ENCODE results near the gene PYGB.

PYGB gene

DNA sequence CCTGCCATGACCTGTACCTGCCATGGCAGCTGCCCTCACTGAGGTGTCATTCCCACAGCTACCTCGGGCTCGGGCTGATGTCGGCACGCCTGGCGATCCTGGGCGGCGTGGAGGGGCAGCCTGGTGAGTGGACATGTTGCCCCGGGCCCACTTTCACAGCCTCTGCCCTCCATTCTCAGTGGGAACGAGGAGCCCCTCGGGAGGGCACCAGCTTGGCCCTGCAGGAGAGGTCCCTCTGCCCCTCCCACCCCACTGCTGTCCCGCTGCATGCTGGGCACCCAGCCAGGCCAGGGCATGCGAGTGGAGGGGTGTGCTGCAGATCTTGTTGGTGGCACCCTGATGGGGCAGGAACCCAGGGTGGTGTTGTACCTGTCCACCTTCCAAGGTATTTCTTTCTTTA lies 29.4 kb upstream of the PYGB start:
- TF ChIP-seq ZIC2 (tag by site-specific recombination; IDR thresholded peaks at IDR 0.05) (peak; percentile 85), ZBTB21 (tag by site-specific recombination; IDR thresholded peaks at IDR 0.05) (no peak)
- Histone ChIP-seq H3K4me1 (ENCODE audit: control insufficient read depth, insufficient read depth, low read length) (no peaks in the 10 kb centered on the region), H3K36me3 (ENCODE audit: control insufficient read depth in 2 of 2, insufficient read depth in 1 of 2, low read length in 2 of 2) (peaks cover 7 to 77% of the 10 kb centered on the region in 2 experiments; a peak in 2 of 3 replicates), H3K9me3 (ENCODE audit: control insufficient read depth, insufficient read depth, low read depth, low read length) (no peaks in the 10 kb centered on the region), H3K27ac (ENCODE audit: extremely low read depth, low read depth, low read length) (no peak overlapping the region), H3K4me3 (ENCODE audit: low read depth, low read length) (no peak overlapping the region)
- POLR2A ChIA-PET = no interaction called here
- CTCF ChIA-PET = interaction anchor here (0.9 kb wide), 1 partner anchor 79 kb away, joined by 4 read pairs; no protein-coding TSS in a partner anchor

DNA sequence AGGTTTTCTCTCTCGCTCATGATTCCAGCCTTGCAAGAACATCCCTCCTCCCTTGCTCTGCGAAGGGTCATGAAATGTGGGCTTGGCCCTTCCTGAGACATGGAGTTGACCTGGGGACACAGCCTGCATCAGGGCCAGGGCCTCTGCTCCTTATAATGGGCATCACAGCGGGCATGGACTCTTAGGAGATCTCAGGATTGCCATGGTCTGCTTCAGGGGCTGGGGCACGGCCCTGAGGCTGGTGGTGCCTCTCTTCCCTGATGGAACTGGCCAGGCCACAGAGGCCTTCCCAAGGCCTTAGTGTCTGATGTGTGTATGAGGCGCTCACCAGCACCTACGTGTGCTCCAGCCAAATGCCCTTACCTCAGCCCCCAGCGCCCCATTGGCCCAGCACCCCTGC lies 28.5 kb upstream of the PYGB start:
- Histone ChIP-seq H3K4me1 (ENCODE audit: control insufficient read depth, insufficient read depth, low read length) (no peaks in the 10 kb centered on the region), H3K27ac (ENCODE audit: extremely low read depth, low read depth, low read length) (no peak overlapping the region), H3K36me3 (ENCODE audit: control insufficient read depth in 2 of 2, insufficient read depth in 1 of 2, low read length in 2 of 2) (peaks cover 4 to 71% of the 10 kb centered on the region in 2 experiments; a peak in 2 of 3 replicates), H3K4me3 (ENCODE audit: low read depth, low read length) (no peak overlapping the region), H3K9me3 (ENCODE audit: control insufficient read depth, insufficient read depth, low read depth, low read length) (no peaks in the 10 kb centered on the region)
- CTCF ChIA-PET = interaction anchor here (0.6 to 0.7 kb wide), 2 partner anchors 183 to 222 kb away, joined by 3 to 6 read pairs; no protein-coding TSS in a partner anchor
- no peak for TF ChIP-seq ZNF654 (tag by site-specific recombination; IDR thresholded peaks at IDR 0.05; ENCODE audit: low read depth)
- TF ChIP-seq SCRT2 (tag by site-specific recombination; IDR thresholded peaks at IDR 0.05) = no peak
- no peak for TF ChIP-seq ZFP37 (tag by site-specific recombination; IDR thresholded peaks at IDR 0.05)
- TF ChIP-seq SP3 (tag by site-specific recombination; IDR thresholded peaks at IDR 0.05) = no peak
- no peak for TF ChIP-seq ZNF19 (tag by site-specific recombination; IDR thresholded peaks at IDR 0.05; ENCODE audit: low read depth)
- no peak for TF ChIP-seq ZNF555 (tag by site-specific recombination; conservative IDR thresholded peaks at IDR 0.05)
- TF ChIP-seq GFI1B (tag by site-specific recombination; IDR thresholded peaks at IDR 0.05) = no peak
- TF ChIP-seq OSR2 (tag by site-specific recombination; IDR thresholded peaks at IDR 0.05) = no peak
- POLR2A ChIA-PET = no interaction called here

DNA sequence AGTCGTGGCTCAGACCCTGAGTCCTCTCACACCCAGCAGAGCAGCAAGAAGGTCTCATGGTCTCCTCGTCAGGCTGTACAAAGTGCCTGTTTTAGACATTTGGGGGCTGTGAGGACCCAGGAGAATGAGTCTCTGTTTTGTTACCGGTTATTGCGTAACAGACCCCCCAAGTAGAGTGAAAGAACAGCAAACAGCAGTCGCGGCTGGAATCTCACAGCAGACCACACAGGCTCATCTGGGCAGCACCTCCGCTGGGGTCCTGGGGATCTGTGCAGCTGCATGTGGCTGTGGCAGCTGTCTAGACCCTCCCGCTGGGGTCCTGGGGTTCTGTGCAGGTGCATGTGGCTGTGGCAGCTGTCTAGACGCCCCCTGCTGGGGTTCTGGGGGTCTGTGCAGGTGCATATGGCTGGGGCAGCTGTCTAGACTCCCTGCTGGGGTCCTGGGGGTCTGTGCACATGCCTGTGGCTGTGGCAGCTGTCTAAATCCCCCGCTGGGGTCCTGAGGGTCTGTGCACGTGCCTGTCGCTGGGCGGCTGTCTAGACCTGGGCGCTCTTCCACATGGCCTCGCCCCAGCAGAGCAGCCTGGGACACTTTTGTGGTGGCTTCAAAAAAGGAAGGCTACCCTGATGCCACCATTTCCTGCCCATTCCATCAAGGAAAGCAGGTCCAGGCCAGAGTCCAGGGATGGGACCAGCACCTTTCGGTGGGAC lies 27.7 kb upstream of the PYGB start:
- Histone ChIP-seq H3K4me3 (ENCODE audit: low read depth, low read length) (no peak overlapping the region), H3K4me1 (ENCODE audit: control insufficient read depth, insufficient read depth, low read length) (no peaks in the 10 kb centered on the region), H3K27ac (ENCODE audit: extremely low read depth, low read depth, low read length) (no peak overlapping the region), H3K9me3 (ENCODE audit: control insufficient read depth, insufficient read depth, low read depth, low read length) (no peaks in the 10 kb centered on the region), H3K36me3 (ENCODE audit: control insufficient read depth in 2 of 2, insufficient read depth in 1 of 2, low read length in 2 of 2) (peaks cover 4 to 67% of the 10 kb centered on the region in 2 experiments; a peak in 2 of 3 replicates)
- ChIA-PET POLR2A (no interaction called here), CTCF (interaction anchor here (0.7 to 1.6 kb wide), 2 partner anchors 13 to 179 kb away, joined by 3 to 7 read pairs; no protein-coding TSS in a partner anchor)
- TF ChIP-seq GLIS1 (tag by site-specific recombination; IDR thresholded peaks at IDR 0.05) (peak; percentile 78), SALL2 (tag by site-specific recombination; IDR thresholded peaks at IDR 0.05; ENCODE audit: borderline replicate concordance) (no peak), ZIC2 (tag by site-specific recombination; IDR thresholded peaks at IDR 0.05) (peak; percentile 96)

DNA sequence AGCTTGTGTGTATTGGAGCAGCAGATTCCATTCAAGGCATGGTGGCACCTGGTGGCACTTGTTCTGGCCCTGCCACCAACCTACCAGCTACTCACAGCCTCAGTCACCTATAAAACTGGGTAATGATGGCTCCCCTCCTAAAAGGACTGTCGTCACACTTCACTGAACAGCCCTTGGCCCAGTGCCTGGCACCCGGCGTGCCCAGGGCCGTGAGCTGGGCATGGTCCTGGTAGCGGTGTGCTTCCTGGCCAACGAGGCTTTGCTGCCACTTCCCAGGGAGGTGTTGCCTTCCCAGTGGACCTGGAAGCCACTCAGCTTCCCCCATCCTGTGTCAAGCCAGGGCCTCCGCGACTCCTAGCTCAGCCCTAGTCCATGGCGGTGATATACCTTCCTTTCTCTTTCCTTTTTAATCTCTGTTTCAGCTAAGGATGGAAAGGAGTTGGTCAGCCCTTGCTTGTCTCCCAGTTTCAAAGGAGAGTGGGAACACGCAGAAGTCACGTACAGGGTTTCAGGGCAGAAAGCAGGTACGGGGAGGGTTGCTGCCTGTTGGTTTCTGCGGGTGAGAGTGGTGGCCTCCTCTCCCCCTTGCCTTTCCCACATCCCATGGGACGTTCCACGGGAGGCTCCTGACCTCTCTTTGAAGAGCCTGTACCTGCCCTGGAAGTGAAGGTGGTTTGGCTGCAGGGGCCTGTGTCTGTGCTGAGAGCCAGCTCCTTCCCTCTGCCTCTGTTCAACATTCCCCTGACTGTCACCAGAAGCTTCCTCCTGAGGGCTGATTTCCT lies 26.9 kb upstream of the PYGB start:
- Histone ChIP-seq H3K9me3 (ENCODE audit: control insufficient read depth, insufficient read depth, low read depth, low read length) (no peaks in the 10 kb centered on the region), H3K36me3 (ENCODE audit: control insufficient read depth in 2 of 2, insufficient read depth in 1 of 2, low read length in 2 of 2) (peaks cover 4 to 67% of the 10 kb centered on the region in 2 experiments; a peak in 2 of 3 replicates), H3K4me1 (ENCODE audit: control insufficient read depth, insufficient read depth, low read length) (no peaks in the 10 kb centered on the region), H3K4me3 (ENCODE audit: low read depth, low read length) (no peak overlapping the region), H3K27ac (ENCODE audit: extremely low read depth, low read depth, low read length) (no peak overlapping the region)
- CTCF ChIA-PET = interaction anchor here (0.7 to 1.6 kb wide), 2 partner anchors 12 to 178 kb away, joined by 3 to 7 read pairs; no protein-coding TSS in a partner anchor
- POLR2A ChIA-PET = interaction anchor here (1.7 kb wide), 1 partner anchor 27 kb away, joined by 4 read pairs; the partner anchor contains the start of gene PYGB
- TF ChIP-seq, protein P1, sequence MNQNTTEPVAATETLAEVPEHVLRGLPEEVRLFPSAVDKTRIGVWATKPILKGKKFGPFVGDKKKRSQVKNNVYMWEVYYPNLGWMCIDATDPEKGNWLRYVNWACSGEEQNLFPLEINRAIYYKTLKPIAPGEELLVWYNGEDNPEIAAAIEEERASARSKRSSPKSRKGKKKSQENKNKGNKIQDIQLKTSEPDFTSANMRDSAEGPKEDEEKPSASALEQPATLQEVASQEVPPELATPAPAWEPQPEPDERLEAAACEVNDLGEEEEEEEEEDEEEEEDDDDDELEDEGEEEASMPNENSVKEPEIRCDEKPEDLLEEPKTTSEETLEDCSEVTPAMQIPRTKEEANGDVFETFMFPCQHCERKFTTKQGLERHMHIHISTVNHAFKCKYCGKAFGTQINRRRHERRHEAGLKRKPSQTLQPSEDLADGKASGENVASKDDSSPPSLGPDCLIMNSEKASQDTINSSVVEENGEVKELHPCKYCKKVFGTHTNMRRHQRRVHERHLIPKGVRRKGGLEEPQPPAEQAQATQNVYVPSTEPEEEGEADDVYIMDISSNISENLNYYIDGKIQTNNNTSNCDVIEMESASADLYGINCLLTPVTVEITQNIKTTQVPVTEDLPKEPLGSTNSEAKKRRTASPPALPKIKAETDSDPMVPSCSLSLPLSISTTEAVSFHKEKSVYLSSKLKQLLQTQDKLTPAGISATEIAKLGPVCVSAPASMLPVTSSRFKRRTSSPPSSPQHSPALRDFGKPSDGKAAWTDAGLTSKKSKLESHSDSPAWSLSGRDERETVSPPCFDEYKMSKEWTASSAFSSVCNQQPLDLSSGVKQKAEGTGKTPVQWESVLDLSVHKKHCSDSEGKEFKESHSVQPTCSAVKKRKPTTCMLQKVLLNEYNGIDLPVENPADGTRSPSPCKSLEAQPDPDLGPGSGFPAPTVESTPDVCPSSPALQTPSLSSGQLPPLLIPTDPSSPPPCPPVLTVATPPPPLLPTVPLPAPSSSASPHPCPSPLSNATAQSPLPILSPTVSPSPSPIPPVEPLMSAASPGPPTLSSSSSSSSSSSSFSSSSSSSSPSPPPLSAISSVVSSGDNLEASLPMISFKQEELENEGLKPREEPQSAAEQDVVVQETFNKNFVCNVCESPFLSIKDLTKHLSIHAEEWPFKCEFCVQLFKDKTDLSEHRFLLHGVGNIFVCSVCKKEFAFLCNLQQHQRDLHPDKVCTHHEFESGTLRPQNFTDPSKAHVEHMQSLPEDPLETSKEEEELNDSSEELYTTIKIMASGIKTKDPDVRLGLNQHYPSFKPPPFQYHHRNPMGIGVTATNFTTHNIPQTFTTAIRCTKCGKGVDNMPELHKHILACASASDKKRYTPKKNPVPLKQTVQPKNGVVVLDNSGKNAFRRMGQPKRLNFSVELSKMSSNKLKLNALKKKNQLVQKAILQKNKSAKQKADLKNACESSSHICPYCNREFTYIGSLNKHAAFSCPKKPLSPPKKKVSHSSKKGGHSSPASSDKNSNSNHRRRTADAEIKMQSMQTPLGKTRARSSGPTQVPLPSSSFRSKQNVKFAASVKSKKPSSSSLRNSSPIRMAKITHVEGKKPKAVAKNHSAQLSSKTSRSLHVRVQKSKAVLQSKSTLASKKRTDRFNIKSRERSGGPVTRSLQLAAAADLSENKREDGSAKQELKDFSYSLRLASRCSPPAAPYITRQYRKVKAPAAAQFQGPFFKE (tag by site-specific recombination; IDR thresholded peaks at IDR 0.05; ENCODE audit: borderline replicate concordance) = no peak
- no peak for TF ChIP-seq ZNF416 (tag by site-specific recombination; IDR thresholded peaks at IDR 0.05)
- TF ChIP-seq, protein P2, sequence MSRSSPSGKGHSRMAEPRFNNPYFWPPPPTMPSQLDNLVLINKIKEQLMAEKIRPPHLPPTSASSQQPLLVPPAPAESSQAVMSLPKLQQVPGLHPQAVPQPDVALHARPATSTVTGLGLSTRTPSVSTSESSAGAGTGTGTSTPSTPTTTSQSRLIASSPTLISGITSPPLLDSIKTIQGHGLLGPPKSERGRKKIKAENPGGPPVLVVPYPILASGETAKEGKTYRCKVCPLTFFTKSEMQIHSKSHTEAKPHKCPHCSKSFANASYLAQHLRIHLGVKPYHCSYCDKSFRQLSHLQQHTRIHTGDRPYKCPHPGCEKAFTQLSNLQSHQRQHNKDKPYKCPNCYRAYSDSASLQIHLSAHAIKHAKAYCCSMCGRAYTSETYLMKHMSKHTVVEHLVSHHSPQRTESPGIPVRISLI (tag by site-specific recombination; IDR thresholded peaks at IDR 0.05) = no peak
- TF ChIP-seq ZNF664 (tag by site-specific recombination; IDR thresholded peaks at IDR 0.05) = no peak
- no peak for TF ChIP-seq ZNF114 (tag by site-specific recombination; IDR thresholded peaks at IDR 0.05)
- no peak for TF ChIP-seq ZNF354C (tag by site-specific recombination; IDR thresholded peaks at IDR 0.05; ENCODE audit: borderline replicate concordance, low read depth)
- no peak for TF ChIP-seq ZNF404 (tag by site-specific recombination; IDR thresholded peaks at IDR 0.05)
- TF ChIP-seq PRDM1 (tag by site-specific recombination; IDR thresholded peaks at IDR 0.05) = peak; percentile 60; the same call in 1 of the 2 replicates
